T-cell (primary cell): ENCODE measurements around the gene EIF5A. TPM values are rescaled to one million over a fixed set of nuclear protein-coding genes. Genes with fewer than 3 reads are reported as not detected.
"Not testable (repeated sequence)": the region's sequence is repeated elsewhere in the genome, so short reads cannot be mapped to it uniquely, and the experiment has no call there.

Experiments
- ATAC-seq, 4 experiments: fragments of 200-7000 bp in 3 of 4; fragments of 150-1000 bp in 1 of 4; cut with Tn5 transposase; replicated peaks in 1 of 4; 1 replicate in 3 of 4; 2 replicates in 1 of 4; pipeline ENCODE4 v1.10.0; 2021; ENCODE audit warnings: moderate library complexity in 3 of 4, mild to moderate bottlenecking in 2 of 4, moderate number of reproducible peaks in 1 of 4
- CTCF ChIA-PET, 2 donors: fragments of 300-600 bp; sonication (Branson Sonifier 250); formaldehyde crosslinking; loops; one replicate each; lab custom pipeline; 2022; ENCODE audit warnings: antibody characterized with exemption in 2 of 2; lab: Charles Lee
- POLR2A ChIA-PET, 2 donors: fragments of 300-600 bp; sonication (Branson Sonifier 250); formaldehyde crosslinking; loops; one replicate each; lab custom pipeline; 2022; ENCODE audit warnings: antibody characterized with exemption in 2 of 2; lab: Charles Lee
- DNase-seq, 35 experiments: peaks; one replicate each; pipeline versions ENCODE4 v3.0.0 to v3.0.0-alpha.2; 2013 to 2023
- H3K27ac ChIP-seq: one replicate; pipeline ENCODE4 v1.5.1; 2013; ENCODE audit warnings: low read length
- H3K27me3 ChIP-seq, 2 experiments: replicated peaks in 1 of 2; 1 replicate in 1 of 2; 2 replicates in 1 of 2; pipeline versions ENCODE4 v1.6.1 to v1.7.0; 2013; ENCODE audit warnings: low read length in 1 of 2, mixed read lengths in 1 of 2; ENCODE audit not compliant: control insufficient read depth in 2 of 2, insufficient read depth in 2 of 2; ENCODE audit errors: extremely low read depth in 1 of 2
- H3K36me3 ChIP-seq, 2 donors: 1 replicate in 1 of 2; 2 replicates in 1 of 2; pipeline versions ENCODE4 v1.6.1 to v1.7.0; 2013; ENCODE audit warnings: low read length in 1 of 2; ENCODE audit not compliant: control insufficient read depth in 2 of 2, insufficient read depth in 1 of 2; ENCODE audit errors: extremely low read depth in 1 of 2
- H3K4me1 ChIP-seq, 2 experiments: 1 replicate in 1 of 2; 2 replicates in 1 of 2; pipeline versions ENCODE4 v1.6.1 to v1.7.0; 2013; ENCODE audit warnings: low read length in 2 of 2, mixed read lengths in 1 of 2; ENCODE audit not compliant: insufficient read depth in 2 of 2, control insufficient read depth in 1 of 2; ENCODE audit errors: extremely low read depth in 1 of 2
- H3K4me3 ChIP-seq, 2 donors: 1 replicate in 1 of 2; 2 replicates in 1 of 2; pipeline versions ENCODE4 v1.5.1 to v1.7.0; 2013; ENCODE audit warnings: mild to moderate bottlenecking in 2 of 2, low read length in 1 of 2, moderate library complexity in 1 of 2; ENCODE audit not compliant: control insufficient read depth in 1 of 2; ENCODE audit errors: extremely low read depth in 1 of 2
- H3K9me3 ChIP-seq: 2 replicates; pipeline ENCODE4 v1.7.0; 2013
- H3K27ac Mint-ChIP-seq, 2 donors: one replicate each; pipeline ENCODE4 v1.8.0; 2020 to 2021; ENCODE audit warnings: mild to moderate bottlenecking in 2 of 2, mixed read lengths in 2 of 2
- H3K27me3 Mint-ChIP-seq, 2 donors: one replicate each; pipeline ENCODE4 v1.8.0; 2021 to 2022; ENCODE audit warnings: mixed read lengths in 2 of 2
- H3K36me3 Mint-ChIP-seq: one replicate; pipeline ENCODE4 v1.8.0; 2021; ENCODE audit warnings: mixed read lengths
- H3K4me1 Mint-ChIP-seq, 3 donors: one replicate each; pipeline ENCODE4 v1.8.0; 2020 to 2022; ENCODE audit warnings: mixed read lengths in 3 of 3, mild to moderate bottlenecking in 1 of 3
- H3K4me3 Mint-ChIP-seq, 3 donors: one replicate each; pipeline ENCODE4 v1.8.0; 2020 to 2022; ENCODE audit warnings: mild to moderate bottlenecking in 3 of 3, mixed read lengths in 3 of 3, moderate library complexity in 3 of 3
- H3K9me3 Mint-ChIP-seq, 3 donors: one replicate each; pipeline ENCODE4 v1.8.0; 2020 to 2022; ENCODE audit warnings: mixed read lengths in 3 of 3
- WGBS: methylation state at CpG from one replicate; pipeline ENCODE4 v1.1.5; 2013; ENCODE audit warnings: missing lambda C conversion rate; ENCODE audit not compliant: insufficient coverage; 5-methylcytosine and 5-hydroxymethylcytosine counted together
- total RNA-seq, 35 experiments: library from RNA in 6 of 35; stranded (reverse) in 6 of 35; fragments of 120-200 nt in 1 of 35; gene quantifications; one replicate each; pipeline versions ENCODE4 v1.2.1 to v1.2.4 and lab custom pipeline; 2013 to 2026

EIF5A gene
- total RNA-seq, 5 donors from 2014 or later (not counting 1 experiment from before 2014, with no cell fraction given): 286 to 481 (median 306) TPM

DNA sequence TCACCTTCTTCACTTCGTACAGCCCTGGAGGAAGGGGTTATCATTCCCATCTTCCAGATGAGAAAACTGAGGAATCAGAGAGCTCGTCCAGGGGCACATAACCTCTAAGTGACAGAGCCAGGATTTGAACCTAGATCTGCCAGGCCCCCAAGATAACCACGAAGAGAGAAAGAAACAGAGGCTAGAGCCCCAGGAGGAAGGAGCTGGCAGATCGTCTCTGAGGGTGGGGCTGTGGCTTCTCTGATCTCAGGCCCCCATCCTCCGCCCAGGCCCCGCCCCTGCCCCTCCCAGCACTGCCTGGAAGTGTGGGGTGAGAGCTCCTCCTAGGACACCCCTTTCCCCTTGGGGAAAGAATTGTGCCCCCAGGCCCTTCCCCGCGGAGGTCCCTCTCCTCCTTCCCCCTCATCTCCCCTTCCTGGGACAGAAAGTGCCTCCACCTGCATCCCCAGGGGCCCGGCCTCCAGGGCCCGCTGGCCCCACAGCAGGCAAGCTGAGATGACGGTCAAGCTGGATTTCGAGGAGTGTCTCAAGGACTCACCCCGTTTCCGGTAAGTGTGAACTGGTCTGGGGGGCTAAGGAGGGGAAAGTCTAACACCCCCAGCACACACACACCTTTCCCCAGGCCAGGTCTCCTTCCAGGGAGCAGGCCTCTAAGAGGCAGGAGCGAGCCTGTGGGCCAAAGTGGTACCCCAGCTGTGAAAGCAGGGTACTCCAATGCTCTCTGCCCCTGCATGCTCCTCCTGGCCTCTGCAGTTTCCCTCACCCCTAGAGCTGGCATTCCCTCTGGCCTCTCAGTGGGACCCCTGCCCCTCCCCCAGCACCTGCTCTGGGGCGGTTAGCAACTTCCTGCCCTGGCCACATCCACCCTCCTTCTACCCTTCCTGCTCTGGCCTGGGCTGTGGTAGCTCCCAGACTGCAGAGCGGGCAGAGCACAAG lies 29.1 kb downstream of the EIF5A start, which contains the start of gene ACAP1:
Gene ACAP1 (plus strand): TSS at position 290 of the 936 bp plus-strand sequence. CDS start 206 bp downstream, at position 496.
- Mint-ChIP-seq H3K4me3 (peak within 1 kb of the TSS; percentile 93 to 98 (median 93)), H3K27me3 (no peaks in the 10 kb centered on the region), H3K36me3 (peaks cover 15% of the 10 kb centered on the region), H3K4me1 (peaks cover 53 to 67% (median 66%) of the 10 kb centered on the region in 3 donors), H3K9me3 (no peaks in the 10 kb centered on the region), H3K27ac (peak within 1 kb of the TSS; percentile 99 to 100)
- ATAC-seq: peak; percentile 95 to 97 (median 96)
- Histone ChIP-seq H3K9me3 (no peaks in the 10 kb centered on the region), H3K27ac (peak within 1 kb of the TSS; percentile 72), H3K27me3 (no peaks in the 10 kb centered on the region), H3K36me3 (peaks cover 0 to 34% of the 10 kb centered on the region in 2 donors), H3K4me3 (peak within 1 kb of the TSS; percentile 78 to 93), H3K4me1 (peaks cover 19 to 86% of the 10 kb centered on the region in 2 experiments)
- DNase-seq: peak; percentile 75 to 93 (median 88)
- POLR2A ChIA-PET: interaction anchor here (0.5 to 1.0 kb wide), 7 partner anchors 8 to 145 kb away, joined by 3 to 4 read pairs (median 3); no protein-coding TSS in a partner anchor
- CTCF ChIA-PET: interaction anchor here (0.5 to 2.3 kb wide), 13 partner anchors 8 to 426 kb away, joined by 3 to 5 read pairs (median 4); no protein-coding TSS in a partner anchor
- WGBS: 0% methylated on average over 3 of the region's 17 CpGs

DNA sequence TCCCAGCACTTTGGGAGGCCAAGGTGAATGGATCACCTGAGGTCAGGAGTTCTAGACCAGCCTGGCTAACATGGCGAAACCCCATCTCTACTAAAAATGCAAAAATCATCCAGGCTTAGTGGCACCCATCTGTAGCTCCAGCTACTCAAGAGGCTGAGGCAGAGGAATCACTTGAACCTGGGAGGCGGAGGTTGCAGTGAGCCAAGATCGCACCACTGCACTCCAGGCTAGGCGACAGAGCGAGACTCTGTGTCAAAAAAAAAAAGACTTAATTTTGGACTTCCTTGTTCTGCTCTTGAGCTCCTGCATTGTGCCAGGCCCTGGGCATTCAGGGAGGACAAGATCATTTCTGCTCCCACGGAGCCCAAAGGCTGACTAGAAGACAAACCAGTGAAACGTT lies 30.2 kb downstream of the EIF5A start:
- H3K4me3 ChIP-seq: peak overlapping the region; percentile 78 to 93
- Mint-ChIP-seq H3K36me3 (peaks cover 17% of the 10 kb centered on the region), H3K27ac (peak overlapping the region; percentile 99 to 100), H3K4me1 (peaks cover 47 to 65% (median 63%) of the 10 kb centered on the region in 3 donors), H3K4me3 (peak overlapping the region; percentile 93 to 98 (median 93))
- H3K27me3 Mint-ChIP-seq, H3K9me3 Mint-ChIP-seq, ATAC-seq, DNase-seq, H3K9me3 ChIP-seq, H3K27me3 ChIP-seq: not testable (repeated sequence)
- WGBS: 5% methylated on average over 5 of the region's 7 CpGs
- ChIA-PET POLR2A (interaction anchor here in 1 of 2 donors (0.6 kb wide), 1 partner anchor 16 kb away, joined by 3 read pairs; no protein-coding TSS in a partner anchor), CTCF (interaction anchor here (0.7 to 2.3 kb wide), 3 partner anchors 11 to 106 kb away, joined by 4 to 5 read pairs (median 5); no protein-coding TSS in a partner anchor)
- H3K27ac ChIP-seq: peak overlapping the region; percentile 72
- peaks cover 10 to 85% of the 10 kb centered on the region in 2 experiments for H3K4me1 ChIP-seq
- peaks cover 0 to 44% of the 10 kb centered on the region in 2 donors for H3K36me3 ChIP-seq

- Mint-ChIP-seq H3K4me3 (peak overlapping the region in 1 of 3 donors; percentile 98), H3K9me3 (no peaks in the 10 kb centered on the region), H3K36me3 (peaks cover 23% of the 10 kb centered on the region), H3K4me1 (peaks cover 38 to 55% (median 48%) of the 10 kb centered on the region in 3 donors), H3K27ac (peak overlapping the region; percentile 71 to 76), H3K27me3 (no peaks in the 10 kb centered on the region)
- no CpG with 5 or more reads among the region's 2 CpGs for WGBS
- Histone ChIP-seq H3K27ac (no peak overlapping the region), H3K27me3 (no peaks in the 10 kb centered on the region), H3K9me3 (no peaks in the 10 kb centered on the region), H3K4me1 (peaks cover 10 to 67% of the 10 kb centered on the region in 2 experiments), H3K4me3 (no peak overlapping the region), H3K36me3 (peaks cover 12 to 69% of the 10 kb centered on the region in 2 donors)
- ChIA-PET POLR2A (no interaction called here), CTCF (no interaction called here)
- ATAC-seq (no peak), DNase-seq (no peak)
Measured at GRCh38 chr17:7340179-7340578, 32.8 kb downstream of the EIF5A start.

DNA sequence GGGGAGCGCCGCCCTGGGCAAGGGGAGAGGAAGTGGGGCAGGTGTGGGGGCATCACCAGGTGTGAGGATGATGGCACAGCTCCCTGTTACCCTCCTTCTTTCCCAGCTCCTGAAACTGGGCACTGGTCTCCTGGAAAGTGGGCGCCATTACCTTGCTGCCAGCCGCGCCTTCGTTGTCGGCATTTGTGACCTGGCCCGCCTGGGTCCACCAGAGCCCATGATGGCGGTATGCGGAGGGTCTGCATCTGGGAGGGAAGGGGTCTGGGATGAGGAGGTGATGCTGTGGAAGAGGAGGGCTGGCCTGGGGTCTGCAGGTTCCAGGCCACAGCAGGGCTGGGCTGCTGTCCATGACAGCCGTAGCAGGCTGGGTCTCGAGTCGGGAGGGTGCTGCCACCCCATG lies 34.4 kb downstream of the EIF5A start:
- no peaks in the 10 kb centered on the region for H3K27me3 ChIP-seq
- 96% methylated on average over 10 of the region's 13 CpGs for WGBS
- ChIA-PET POLR2A (interaction anchor here in 1 of 2 donors (1.0 kb wide), 1 partner anchor 32 kb away, joined by 3 read pairs; no protein-coding TSS in a partner anchor), CTCF (interaction anchor here in 1 of 2 donors (0.6 to 1.1 kb wide), 2 partner anchors 12 to 33 kb away, joined by 4 read pairs; no protein-coding TSS in a partner anchor)
- Mint-ChIP-seq H3K9me3 (no peaks in the 10 kb centered on the region), H3K27ac (peak overlapping the region in 1 of 2 donors; percentile 16), H3K36me3 (peaks cover 27% of the 10 kb centered on the region), H3K4me1 (peaks cover 28 to 45% (median 43%) of the 10 kb centered on the region in 3 donors), H3K27me3 (no peaks in the 10 kb centered on the region), H3K4me3 (no peak overlapping the region)
- no peaks in the 10 kb centered on the region for H3K9me3 ChIP-seq
- DNase-seq (no peak), ATAC-seq (no peak)
- peaks cover 19 to 83% of the 10 kb centered on the region in 2 donors for H3K36me3 ChIP-seq
- no peak overlapping the region for H3K4me3 ChIP-seq
- no peak overlapping the region for H3K27ac ChIP-seq
- H3K4me1 ChIP-seq: peaks cover 2 to 60% of the 10 kb centered on the region in 2 experiments

- H3K9me3 ChIP-seq: no peaks in the 10 kb centered on the region
- H3K27me3 Mint-ChIP-seq: no peaks in the 10 kb centered on the region
- H3K27ac ChIP-seq: no peak overlapping the region
- WGBS: 95% methylated on average over 15 of the region's 15 CpGs
- H3K4me3 ChIP-seq: no peak overlapping the region
- no peaks in the 10 kb centered on the region for H3K9me3 Mint-ChIP-seq
- peak overlapping the region in 1 of 2 donors; percentile 80 for H3K27ac Mint-ChIP-seq
- peaks cover 32 to 90% of the 10 kb centered on the region in 2 donors for H3K36me3 ChIP-seq
- ChIA-PET CTCF (no interaction called here), POLR2A (interaction anchor here in 1 of 2 donors (0.8 kb wide), 1 partner anchor 13 kb away, joined by 3 read pairs; no protein-coding TSS in a partner anchor)
- no peak for DNase-seq
- peaks cover 27% of the 10 kb centered on the region for H3K36me3 Mint-ChIP-seq
- no peak overlapping the region for H3K4me3 Mint-ChIP-seq
- H3K4me1 ChIP-seq: peaks cover 0 to 51% of the 10 kb centered on the region in 2 experiments
- H3K27me3 ChIP-seq: no peaks in the 10 kb centered on the region
- peaks cover 17 to 37% (median 32%) of the 10 kb centered on the region in 3 donors for H3K4me1 Mint-ChIP-seq
- no peak for ATAC-seq
Measured at GRCh38 chr17:7343250-7343649, 35.8 kb downstream of the EIF5A start.
